ENCODE results near the gene TMEM132C.

The TMEM132C gene

DNA sequence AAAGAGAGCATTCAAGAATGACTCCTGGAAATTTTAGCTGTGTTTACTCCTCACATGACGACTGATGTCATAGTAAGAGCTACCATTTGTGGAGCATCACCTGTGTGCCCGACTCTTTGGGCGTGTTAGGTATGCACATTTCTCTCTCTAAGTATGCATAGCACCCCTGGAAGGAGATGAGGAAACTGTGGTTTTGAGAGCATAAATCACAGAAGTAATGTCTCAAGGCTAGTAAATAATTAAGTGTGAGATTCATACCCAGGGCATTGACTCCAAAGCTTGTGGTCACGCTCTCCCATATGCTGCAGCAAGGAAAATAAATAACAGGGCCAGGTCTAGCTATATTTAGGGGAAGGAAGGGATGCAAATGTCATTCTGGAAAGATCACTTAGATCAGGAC, 340.7 kb downstream of the TMEM132C start:
- DNase-seq (ENCODE audit: low read depth in 2 of 2), result no peak

DNA sequence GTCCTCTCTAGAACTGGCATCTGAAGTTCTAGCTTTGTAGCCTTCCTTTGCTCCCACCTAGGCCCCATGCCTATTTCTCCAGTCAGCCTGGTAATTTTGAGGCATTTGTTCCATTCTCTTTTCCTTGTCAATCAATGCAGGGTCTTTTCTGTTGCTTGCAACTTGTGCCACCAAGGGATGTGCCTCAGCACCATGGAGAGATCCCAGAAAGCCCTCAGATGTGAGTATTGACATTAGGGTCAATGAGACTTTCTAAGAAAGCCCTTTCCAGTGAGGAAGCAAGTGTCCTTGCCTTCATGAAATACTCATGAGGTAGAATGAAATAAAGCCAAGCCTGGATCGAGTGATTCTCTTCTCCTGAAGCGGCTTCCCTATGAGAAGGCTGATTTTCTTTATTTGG, 342.9 kb downstream of the TMEM132C start:
- DNase-seq (ENCODE audit: low read depth in 2 of 2), result no peak

DNA sequence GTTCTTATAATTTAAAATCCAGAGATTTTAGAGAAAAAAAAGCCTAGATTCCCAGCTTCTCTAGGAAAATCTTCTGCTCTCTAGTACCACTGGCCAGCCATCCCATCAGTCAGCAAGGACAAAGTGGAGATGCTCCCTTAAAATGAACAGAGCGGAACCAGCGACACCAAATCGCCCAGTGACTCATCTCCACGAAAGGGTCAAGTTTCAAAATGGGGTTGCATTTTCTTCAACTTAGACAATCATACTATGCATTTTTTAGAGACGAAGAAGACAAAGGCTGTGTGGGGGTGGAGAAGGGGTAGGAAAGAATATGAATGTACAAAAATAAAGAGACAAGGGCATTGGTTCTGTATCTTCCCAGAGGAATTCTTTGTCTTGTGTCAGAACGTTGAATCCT, 344.8 kb downstream of the TMEM132C start:
- no peak for DNase-seq (ENCODE audit: low read depth in 2 of 2)

DNA sequence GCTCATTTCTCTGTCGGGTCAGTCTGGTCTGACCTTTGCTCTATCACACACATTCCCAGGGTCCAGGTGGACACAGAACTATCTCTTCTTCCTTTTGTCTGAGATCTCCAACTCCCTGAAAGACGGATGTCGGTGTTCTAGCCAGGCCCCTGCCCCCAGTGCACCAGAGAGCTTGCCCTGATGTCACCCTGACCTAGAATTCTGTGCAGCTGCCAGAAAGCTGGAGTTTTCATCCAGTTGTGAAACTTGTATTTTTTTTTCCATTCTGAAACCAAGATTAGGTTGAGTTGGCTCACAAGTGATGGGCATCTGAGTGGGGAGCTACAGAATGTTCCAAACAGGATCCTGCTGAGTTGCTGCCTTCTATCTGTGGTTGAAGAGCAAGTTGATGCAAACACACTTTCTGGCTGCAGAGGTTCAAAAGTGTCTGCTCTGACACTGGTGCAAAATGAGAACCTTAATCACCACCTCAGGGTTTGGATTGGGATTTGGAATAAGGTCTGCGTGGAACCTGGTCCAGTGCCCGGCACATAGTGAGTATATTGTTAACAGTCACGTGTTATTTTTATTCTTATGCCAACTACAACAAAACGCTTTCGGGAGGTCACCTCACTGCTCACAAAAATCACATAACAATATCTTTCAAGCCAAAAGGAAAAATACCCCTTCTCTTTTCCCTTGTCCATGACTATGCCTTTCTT, 345.3 kb downstream of the TMEM132C start:
- DNase-seq (ENCODE audit: low read depth in 2 of 2), result no peak

DNA sequence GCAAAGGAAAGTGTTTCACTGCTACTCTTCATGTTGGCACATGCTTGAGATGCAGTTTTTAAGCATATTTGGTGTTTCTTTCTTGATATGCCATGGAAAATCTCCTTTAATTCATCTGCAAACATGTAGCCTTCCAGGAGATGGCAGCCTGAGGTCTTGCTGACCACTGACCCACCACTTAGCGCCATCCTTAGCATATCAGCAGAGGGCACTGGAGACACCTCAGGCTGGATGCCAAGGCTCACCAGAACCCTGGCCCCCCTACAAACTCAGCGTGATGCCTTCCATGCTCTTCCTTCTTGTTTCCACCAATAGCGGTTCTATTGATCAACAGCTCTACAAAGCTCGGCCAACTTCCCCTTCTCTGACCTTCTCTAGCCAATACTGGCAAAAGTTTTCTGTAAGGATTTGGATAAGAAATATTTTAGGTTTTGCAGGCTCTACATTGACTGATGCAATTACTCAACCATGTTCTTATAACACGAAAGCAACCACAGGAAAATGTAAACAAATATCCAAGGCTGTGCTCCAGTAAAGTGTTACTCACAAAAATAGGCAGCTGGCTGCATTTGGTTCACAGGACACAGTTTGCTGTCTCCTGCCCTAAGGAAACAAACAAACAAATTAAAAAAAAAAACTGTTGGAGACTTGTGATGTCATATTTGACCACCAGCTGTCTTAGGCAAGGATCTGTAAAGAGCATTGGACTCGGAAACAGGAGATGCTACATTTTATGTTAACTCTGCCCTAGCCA, 347.0 kb downstream of the TMEM132C start:
- DNase-seq (ENCODE audit: low read depth in 2 of 2), result no peak

DNA sequence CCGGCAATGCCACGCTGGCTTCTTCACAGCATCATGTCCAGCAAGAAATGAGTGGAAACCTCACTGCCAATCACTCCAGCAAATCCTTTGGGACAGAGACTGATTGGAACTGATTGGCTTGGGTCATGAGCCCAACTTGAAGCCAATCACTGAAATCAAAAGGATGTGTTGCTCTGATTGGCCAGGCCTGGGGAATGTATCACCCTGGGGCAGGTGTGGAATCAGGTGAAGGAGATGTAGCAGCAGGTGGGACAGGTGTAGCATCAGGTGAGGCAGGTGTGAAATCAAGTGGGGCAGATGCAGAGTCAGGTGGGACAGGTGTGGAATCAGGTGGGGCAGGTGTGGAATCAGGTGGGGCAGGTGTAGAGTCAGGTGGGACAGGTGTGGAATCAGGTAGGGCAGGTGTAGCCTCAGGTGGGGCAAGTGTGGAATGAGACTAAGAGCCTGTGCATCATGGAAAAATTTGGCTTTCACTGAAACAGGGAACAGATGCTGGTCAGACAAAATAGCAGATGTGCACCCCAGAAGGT, 350.4 kb downstream of the TMEM132C start:
- no peak for DNase-seq (ENCODE audit: low read depth in 2 of 2)

DNA sequence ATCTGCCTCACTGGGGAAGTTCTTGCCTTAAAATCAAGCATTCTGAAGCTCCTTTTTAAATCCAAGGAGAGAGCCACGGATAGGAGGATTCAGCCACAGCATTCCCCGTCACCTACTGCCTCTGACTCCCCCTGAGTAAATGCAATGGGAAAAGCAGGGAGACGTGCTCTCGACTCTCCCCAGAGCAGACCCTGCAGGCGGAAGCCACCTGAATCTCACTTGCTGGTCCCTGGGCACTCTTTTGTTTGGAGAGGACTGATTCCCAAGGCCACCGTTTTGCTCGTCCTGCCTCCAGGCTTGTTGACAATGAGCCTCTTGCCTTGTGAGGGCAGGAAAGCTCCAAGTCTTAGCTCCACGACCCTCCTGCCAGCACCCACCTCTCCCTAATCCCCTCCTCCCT, 352.3 kb downstream of the TMEM132C start:
- DNase-seq (ENCODE audit: low read depth in 2 of 2), result no peak

DNA sequence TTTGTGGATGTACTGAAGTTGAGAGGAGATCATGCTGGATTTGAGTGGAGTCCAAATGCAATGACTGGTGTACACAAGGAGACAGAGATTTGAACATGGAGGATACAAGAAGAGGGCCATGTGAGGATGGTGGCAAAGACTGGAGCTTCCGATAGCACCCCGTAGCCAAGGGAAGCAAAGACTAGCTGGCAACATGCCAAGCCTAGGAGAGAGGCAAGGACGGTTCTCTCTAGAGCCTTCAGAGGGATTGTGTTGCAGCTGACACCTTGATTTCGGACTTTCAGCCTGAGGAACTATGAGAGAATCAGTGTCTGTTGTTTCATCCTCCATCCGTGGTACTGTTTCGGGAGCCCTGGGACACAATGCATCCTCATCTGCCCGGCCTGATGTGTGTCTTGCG, 354.3 kb downstream of the TMEM132C start:
- no peak for DNase-seq (ENCODE audit: low read depth in 2 of 2)

DNA sequence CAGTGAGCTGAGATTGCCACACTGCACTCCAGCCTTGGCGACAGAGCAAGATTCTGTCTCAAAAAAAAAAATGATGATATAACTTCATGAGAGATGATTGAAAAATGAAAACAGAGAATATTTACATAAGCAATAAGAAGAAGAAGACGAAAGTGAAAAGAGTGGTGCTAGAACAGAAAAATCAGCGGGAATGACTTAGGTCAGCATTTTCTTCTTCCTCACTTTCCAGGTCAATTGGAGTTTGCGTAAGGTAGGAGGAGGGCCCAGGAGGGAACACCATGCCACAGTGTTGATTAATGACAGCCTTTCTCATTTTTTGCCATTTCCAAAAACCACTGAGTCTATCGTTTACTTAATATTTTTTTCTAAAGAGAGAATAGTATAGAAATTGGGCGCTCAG, 356.8 kb downstream of the TMEM132C start:
- DNase-seq (ENCODE audit: low read depth in 2 of 2), result no peak

DNA sequence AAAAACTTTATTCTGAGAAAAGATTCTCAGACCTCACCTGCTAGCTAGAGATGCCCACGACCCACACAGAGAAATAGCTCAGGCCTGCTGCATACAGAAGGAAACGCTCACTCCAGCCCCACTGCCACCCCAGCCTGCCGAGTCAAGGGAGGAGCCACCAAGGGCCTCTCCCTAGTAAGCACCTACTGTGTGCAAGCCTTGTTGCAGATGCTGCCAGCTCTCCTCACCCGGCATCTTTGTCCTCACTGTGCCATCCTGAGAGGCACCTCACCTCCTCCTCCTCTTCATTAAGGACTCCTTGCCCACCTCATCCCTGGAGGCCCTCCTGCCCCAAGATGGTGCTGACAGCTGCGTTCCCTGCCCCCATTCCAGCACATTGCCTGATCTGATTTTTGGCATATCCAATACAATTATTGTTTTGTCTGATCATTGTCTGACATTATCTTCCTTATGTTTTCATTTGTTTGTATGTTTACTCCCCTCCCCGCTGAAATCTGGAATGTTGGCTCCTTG, 359.9 kb downstream of the TMEM132C start:
- DNase-seq (ENCODE audit: low read depth in 2 of 2), result no peak

DNA sequence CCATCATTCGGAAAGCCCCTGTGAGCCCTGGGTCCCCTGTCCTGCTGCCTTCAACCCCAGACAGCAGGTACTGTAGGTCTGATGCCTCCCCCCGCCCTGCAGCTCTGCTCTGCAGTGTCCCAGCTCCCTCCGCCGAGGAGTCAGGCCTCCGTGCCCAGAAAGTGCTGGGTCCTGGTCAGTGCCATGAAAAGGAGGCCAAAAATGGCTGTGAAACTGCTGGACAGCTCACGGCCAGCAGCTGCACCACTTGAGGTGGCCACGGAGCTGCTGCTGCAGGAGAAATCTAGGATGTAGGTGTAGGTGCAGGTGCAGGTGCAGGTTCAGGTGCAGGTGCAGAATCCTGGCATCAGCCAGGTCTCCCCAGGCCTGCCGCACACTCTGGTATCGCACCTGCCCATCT, 360.7 kb downstream of the TMEM132C start:
- no peak for DNase-seq (ENCODE audit: low read depth in 2 of 2)

DNA sequence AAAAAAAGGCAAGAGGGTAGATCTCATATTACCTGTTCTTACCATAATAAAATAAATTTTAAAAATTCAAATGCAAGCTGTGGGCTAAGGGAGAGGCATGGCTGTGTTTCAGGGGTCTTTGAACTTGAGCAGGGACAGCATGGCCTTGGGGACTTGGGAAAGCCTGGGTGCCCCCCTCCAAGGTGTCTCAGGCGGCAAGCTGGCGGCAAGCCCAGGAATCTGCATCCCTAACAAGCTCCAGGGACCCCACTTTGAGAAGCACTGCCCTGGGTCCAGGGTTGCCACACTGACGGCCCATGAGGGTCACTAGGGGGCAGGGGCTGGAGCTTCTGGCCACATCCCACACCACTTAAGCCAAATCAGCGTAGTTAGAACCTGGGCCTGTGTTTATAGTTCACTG, 363.0 kb downstream of the TMEM132C start:
- DNase-seq (ENCODE audit: low read depth in 2 of 2), result no peak

DNA sequence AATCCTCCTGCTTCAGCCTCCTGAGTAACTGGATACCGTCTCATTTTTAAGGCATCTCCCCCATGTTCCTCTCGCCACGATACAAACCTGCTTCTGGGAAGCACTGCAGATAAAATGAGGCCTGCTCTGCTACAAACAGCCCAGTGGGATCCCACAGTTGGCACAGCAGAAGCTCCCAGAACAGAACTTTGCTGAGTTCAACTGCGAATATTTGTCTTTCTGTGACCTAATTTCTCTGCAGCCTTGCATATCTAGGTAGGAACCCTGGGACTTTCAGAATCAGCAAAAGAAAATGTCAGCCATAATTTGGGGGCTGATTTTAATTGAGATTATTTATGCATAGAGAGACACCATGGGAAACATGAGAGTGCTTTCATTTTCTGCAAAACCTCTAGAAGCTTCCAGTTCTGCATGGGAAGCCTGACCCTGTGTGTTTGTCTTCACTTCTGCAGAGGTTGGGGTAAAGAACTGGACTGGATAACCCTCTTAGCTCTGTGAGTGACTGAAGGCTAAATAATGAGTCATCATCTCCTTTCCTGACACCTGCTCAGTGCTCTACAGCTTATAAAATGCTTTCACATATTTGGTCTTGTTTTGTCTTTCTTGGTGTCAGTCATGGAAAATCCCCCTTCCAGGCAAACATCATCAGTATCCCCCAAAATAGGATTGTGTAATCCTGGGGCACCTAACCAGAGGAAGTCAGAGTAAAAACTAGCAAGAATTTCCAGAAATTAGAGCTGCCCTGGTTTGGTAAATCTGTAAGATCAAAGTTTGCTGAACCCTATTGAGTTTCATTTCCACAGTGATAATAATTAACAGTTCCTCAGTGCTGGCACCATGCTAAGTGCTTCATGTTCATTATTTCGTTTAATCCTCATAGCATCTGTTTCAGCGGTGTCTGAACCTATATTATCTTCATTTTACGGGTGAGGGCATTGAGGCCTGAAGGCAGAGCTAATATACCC, 371.0 kb downstream of the TMEM132C start:
- no peak for DNase-seq (ENCODE audit: low read depth in 2 of 2)

DNA sequence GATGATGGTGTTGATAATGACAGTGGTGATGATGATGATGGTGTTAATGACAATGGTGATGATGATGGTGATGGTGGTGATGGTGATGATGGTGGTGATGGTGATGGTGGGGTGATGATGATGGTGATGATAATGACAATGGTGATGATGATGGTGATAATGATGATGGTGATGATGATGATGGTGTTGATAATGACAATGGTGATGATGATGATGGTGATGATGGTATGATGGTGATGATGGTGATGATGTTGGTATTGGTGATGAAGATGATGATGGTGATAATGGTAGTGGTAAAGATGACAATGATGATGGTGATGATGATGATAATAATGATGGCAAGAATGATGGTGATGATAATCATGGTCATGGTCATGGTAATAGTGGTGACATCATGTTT, 372.1 kb downstream of the TMEM132C start:
- DNase-seq (ENCODE audit: low read depth in 2 of 2), result no peak

DNA sequence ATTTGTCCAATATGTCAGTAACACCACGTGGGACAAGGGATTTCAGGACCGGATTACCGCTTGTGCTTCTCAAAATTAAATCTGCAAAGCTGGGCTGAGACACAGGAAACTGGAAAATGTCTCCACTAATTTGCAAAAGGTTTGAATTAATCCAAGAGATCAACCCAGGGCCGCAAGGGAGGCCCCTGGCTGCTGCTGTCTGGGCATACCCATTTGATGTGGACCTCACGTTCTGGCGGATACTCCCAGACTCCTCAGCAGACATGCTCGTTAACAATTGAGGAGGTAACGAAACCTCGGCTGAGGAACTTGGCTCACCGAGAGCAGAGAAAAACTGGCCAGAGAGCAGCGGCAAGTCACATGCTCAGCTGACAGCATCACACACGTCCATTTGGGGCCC, 376.2 kb downstream of the TMEM132C start:
- no peak for DNase-seq (ENCODE audit: low read depth in 2 of 2)

DNA sequence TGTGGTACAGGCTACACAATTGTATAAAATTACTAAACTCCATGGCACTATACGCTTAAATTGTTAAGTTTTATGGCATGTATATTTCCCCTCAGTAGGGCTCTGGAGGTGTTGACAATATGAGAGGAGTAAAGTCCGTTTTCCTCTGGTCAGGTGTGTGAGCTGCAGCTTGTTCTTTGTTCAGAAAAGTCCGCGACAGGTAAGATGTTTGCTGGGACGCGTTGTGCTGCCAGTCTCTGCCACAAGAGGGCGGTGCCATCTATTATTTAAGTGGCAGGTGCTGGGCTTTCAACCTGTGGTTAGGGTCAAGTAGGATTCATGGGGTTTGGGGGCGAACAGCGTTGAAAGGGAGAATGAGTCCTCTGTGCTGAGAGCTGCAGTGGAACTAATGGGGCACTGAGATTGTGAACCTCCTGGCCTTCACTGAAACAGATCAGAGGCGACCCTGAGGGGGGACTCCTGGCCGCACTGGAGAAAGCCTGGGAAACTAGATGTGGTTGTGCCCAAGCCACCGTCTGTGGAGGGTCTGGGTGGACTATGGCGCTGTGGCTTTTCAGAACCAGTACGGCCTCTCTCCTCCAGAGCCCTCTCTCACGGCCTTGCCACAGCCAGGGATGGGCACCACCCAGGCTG, 377.8 kb downstream of the TMEM132C start:
- DNase-seq (ENCODE audit: low read depth in 2 of 2), result peak in 1 of 2 donors; percentile 2

DNA sequence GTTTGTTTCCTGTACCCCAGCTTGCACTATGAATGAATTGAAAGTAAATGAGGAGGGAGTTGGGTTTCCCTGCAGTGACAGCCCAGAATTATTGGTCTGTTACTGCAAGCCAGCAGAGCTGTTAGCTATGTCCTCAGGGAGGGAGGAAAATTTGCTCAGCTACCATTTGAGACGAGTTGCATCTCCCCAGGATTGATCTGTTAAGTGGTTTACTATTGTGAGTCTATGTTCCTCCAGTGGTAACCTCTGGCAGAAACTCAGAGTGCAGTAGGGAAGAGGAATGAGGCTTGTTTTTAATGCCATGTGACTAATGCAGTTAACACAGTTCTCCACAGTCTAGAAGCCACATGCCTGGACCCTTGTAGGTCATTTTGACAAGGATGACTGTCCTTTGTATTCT, 382.9 kb downstream of the TMEM132C start:
- no peak for DNase-seq (ENCODE audit: low read depth in 2 of 2)

DNA sequence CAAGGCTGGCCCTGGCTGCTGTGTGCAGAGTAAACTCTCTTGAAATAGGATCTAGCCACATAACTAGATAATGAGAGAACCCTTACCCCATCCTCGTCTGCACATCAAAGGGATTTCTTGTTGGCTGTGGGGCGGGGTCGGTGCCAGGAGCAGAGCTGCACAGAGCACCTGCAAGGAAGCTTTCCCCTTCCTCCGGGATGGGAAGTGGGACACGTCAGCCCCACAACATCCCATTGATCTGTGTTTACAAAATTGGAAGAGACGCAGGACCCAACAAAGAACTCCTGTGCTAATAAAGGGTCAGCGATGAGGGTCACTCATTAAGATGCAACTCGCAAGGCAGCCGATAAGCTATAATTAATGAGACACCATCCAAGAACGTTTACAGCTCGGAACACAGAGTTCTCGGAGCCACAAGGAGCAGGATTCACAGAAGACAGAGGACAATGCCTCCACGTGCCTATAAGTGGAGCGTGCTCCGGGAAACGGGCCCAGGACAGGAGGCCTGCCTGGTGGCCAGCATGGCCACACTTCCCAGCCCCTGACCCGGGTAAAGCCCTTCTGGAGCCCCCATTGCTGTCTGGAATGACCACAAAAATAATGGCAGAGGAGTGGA, 385.3 kb downstream of the TMEM132C start:
- no peak for DNase-seq (ENCODE audit: low read depth in 2 of 2)

DNA sequence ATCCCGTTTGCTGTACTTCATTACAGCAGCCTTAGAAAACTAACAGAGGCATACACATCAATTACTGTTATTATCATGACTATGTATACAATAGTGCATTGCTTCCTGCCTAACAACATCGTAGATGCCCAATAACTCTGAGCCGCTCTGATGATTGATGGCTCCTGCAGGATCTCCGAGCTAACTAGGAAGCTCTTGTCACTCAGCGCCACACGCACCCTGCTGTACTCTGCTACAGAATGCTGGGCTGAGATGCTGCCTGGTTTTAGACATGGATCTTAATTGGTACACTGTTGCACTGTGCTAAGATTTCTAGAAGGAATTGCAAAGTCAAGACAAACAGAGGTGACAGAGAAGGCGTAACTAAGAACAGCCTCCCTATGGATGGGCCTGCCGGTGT, 387.5 kb downstream of the TMEM132C start:
- no peak for DNase-seq (ENCODE audit: low read depth in 2 of 2)

DNA sequence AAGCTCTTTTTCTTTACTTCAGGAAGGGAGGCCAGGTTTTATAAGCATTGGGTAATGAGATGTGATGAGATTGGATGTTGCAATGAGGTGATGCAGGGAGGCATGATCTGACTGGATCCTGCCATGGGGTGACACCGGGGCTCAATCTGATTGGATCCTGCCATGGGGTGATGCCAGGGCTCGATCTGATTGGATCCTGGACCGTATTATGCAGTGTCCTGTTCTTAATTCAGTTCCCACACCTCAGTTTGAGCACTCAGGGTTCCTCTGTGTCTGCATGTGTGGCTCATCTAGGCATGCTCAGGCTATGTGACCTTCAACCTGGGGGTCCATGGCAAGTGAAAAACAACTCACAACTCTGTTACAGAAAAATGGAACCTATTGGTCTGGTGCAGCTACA, 390.4 kb downstream of the TMEM132C start:
- no peak for DNase-seq (ENCODE audit: low read depth in 2 of 2)
